Measurements from ENCODE around the gene PRSS12.
"Not testable (repeated sequence)": the region's sequence is repeated elsewhere in the genome, so short reads cannot be mapped to it uniquely, and the experiment has no call there.

PRSS12 gene

GRCh38 chr4:118352843-118353533 lies at the start of gene PRSS12:
Gene PRSS12 (minus strand): TSS chr4:118353003. CDS start chr4:118352720, 283 bp downstream.
- peak; percentile 81 for DNase-seq (ENCODE audit: low read depth)

GRCh38 chr4:118400356-118400755 lies 47.6 kb upstream of the PRSS12 start:
- DNase-seq (ENCODE audit: low read depth): no peak

GRCh38 chr4:118399883-118400282 lies 47.1 kb upstream of the PRSS12 start:
- peak; percentile 40 for DNase-seq (ENCODE audit: low read depth)

GRCh38 chr4:118398226-118399090 lies 45.7 kb upstream of the PRSS12 start:
- DNase-seq (ENCODE audit: low read depth): no peak

- no peak for DNase-seq (ENCODE audit: low read depth)
Observed at GRCh38 chr4:118397623-118397979, 44.8 kb upstream of the PRSS12 start.

GRCh38 chr4:118396881-118397622 lies 44.2 kb upstream of the PRSS12 start:
- DNase-seq (ENCODE audit: low read depth): no peak

- DNase-seq (ENCODE audit: low read depth): no peak
Observed at GRCh38 chr4:118395057-118395644, 42.3 kb upstream of the PRSS12 start.

GRCh38 chr4:118392509-118392908 lies 39.7 kb upstream of the PRSS12 start:
- not testable (repeated sequence) for DNase-seq (ENCODE audit: low read depth)

- peak; percentile 51 for DNase-seq (ENCODE audit: low read depth)
Observed at GRCh38 chr4:118390121-118390520, 37.3 kb upstream of the PRSS12 start.

- DNase-seq (ENCODE audit: low read depth): peak; percentile 21
Observed at GRCh38 chr4:118389721-118390120, 36.9 kb upstream of the PRSS12 start.

GRCh38 chr4:118388606-118389005 lies 35.8 kb upstream of the PRSS12 start:
- DNase-seq (ENCODE audit: low read depth): no peak

- no peak for DNase-seq (ENCODE audit: low read depth)
Observed at GRCh38 chr4:118381902-118382301, 29.1 kb upstream of the PRSS12 start.

GRCh38 chr4:118373614-118374255 lies 20.9 kb upstream of the PRSS12 start:
- no peak for DNase-seq (ENCODE audit: low read depth)

- no peak for DNase-seq (ENCODE audit: low read depth)
Observed at GRCh38 chr4:118372251-118372650, 19.4 kb upstream of the PRSS12 start.

GRCh38 chr4:118369231-118369630 lies 16.4 kb upstream of the PRSS12 start:
- peak; percentile 56 for DNase-seq (ENCODE audit: low read depth)

- no peak for DNase-seq (ENCODE audit: low read depth)
Observed at GRCh38 chr4:118367872-118368271, 15.1 kb upstream of the PRSS12 start.

- DNase-seq (ENCODE audit: low read depth): no peak
Observed at GRCh38 chr4:118367361-118367760, 14.6 kb upstream of the PRSS12 start.

GRCh38 chr4:118363166-118363565 lies 10.4 kb upstream of the PRSS12 start:
- no peak for DNase-seq (ENCODE audit: low read depth)

GRCh38 chr4:118361192-118361591 lies 8.4 kb upstream of the PRSS12 start:
- DNase-seq (ENCODE audit: low read depth): peak; percentile 21

GRCh38 chr4:118360106-118360505 lies 7.3 kb upstream of the PRSS12 start:
- peak; percentile 39 for DNase-seq (ENCODE audit: low read depth)

- DNase-seq (ENCODE audit: low read depth): no peak
Observed at GRCh38 chr4:118357601-118358000, 4.8 kb upstream of the PRSS12 start.

- DNase-seq (ENCODE audit: low read depth): peak; percentile 76
Observed at GRCh38 chr4:118356731-118357130, 3.9 kb upstream of the PRSS12 start.
